ENCODE measurements around the gene KCNK15. TPM values are rescaled to one million over a fixed set of nuclear protein-coding genes. Genes with fewer than 3 reads are reported as not detected.

The KCNK15 gene
- total and polyA plus RNA-seq, 2 donors (not counting 1 experiment from before 2014, with no cell fraction given) = 0.17 TPM; not detected in 1

GRCh38 chr20:44719841-44720240 lies 25.8 kb upstream of the KCNK15 start:
- no peaks in the 10 kb centered on the region for H3K27me3 ChIP-seq (replicated peaks in 1 of 4; ENCODE audit: control extremely low read depth in 1 of 4, control insufficient read depth in 3 of 4, insufficient read depth in 4 of 4, low read length in 3 of 4)
- no peaks in the 10 kb centered on the region for H3K9me3 ChIP-seq (ENCODE audit: control extremely low read depth in 1 of 3, control insufficient read depth in 2 of 3, insufficient read depth in 1 of 3, low read length in 2 of 3)
- no peak for DNase-seq
- H3K9me3 Mint-ChIP-seq (ENCODE audit: insufficient read depth) = no peaks in the 10 kb centered on the region
- ATAC-seq (ENCODE audit: low read depth) = no peak
- H3K9ac ChIP-seq (ENCODE audit: low read length) = no peak overlapping the region
- no peak overlapping the region for H3K4me2 ChIP-seq (replicated peaks; ENCODE audit: low read depth, low read length, poor library complexity, severe bottlenecking)
- H3K27me3 Mint-ChIP-seq = no peaks in the 10 kb centered on the region
- H3K79me2 ChIP-seq (ENCODE audit: control insufficient read depth, insufficient read depth, low read length) = no peaks in the 10 kb centered on the region
- no peak overlapping the region for H2AFZ ChIP-seq (ENCODE audit: insufficient read depth, low read depth, low read length, poor library complexity, severe bottlenecking)
- no peak overlapping the region for H3K4me3 Mint-ChIP-seq
- CTCF ChIA-PET = no interaction called here
- POLR2A ChIA-PET = no interaction called here
- H3K36me3 ChIP-seq (replicated peaks in 1 of 2; ENCODE audit: control extremely low read depth in 1 of 2, control insufficient read depth in 1 of 2, extremely low read depth in 1 of 2, insufficient read depth in 2 of 2, low read length in 1 of 2) = no peaks in the 10 kb centered on the region
- H3K4me1 Mint-ChIP-seq = no peaks in the 10 kb centered on the region
- H3K4me3 ChIP-seq (ENCODE audit: control extremely low read depth in 1 of 5, extremely low read depth in 1 of 5, insufficient read depth in 1 of 5, low read depth in 2 of 5, low read length in 4 of 5) = no peak overlapping the region
- no peaks in the 10 kb centered on the region for H3K4me1 ChIP-seq (ENCODE audit: control insufficient read depth in 2 of 2, insufficient read depth in 2 of 2, low read length in 2 of 2)
- no peak overlapping the region for H3K27ac ChIP-seq (ENCODE audit: low read length in 2 of 2)
- intact Hi-C loops (cut with micrococcal nuclease) = no loop called here
- H4K20me1 ChIP-seq (ENCODE audit: control insufficient read depth, insufficient read depth, low read length, poor library complexity, severe bottlenecking) = no peaks in the 10 kb centered on the region
- WGBS (ENCODE audit: insufficient coverage) = 98% methylated on average over 18 of the region's 19 CpGs
- no peak overlapping the region for H3K27ac Mint-ChIP-seq
- TF ChIP-seq CTCF (IDR thresholded peaks at IDR 0.05) (no peak), EZH2 (IDR thresholded peaks at IDR 0.05; ENCODE audit: borderline replicate concordance, insufficient read depth, low read depth, low read length, poor library complexity, severe bottlenecking) (no peak)

GRCh38 chr20:44720621-44720996 lies 25.1 kb upstream of the KCNK15 start:
- TF ChIP-seq CTCF (IDR thresholded peaks at IDR 0.05) = no peak
- TF ChIP-seq EZH2 (IDR thresholded peaks at IDR 0.05; ENCODE audit: borderline replicate concordance, insufficient read depth, low read depth, low read length, poor library complexity, severe bottlenecking) = no peak
- H3K4me3 Mint-ChIP-seq = no peak overlapping the region
- no peaks in the 10 kb centered on the region for H3K4me1 Mint-ChIP-seq
- H3K9me3 Mint-ChIP-seq (ENCODE audit: insufficient read depth) = no peaks in the 10 kb centered on the region
- Histone ChIP-seq H3K27ac (ENCODE audit: low read length in 2 of 2) (no peak overlapping the region), H3K4me1 (ENCODE audit: control insufficient read depth in 2 of 2, insufficient read depth in 2 of 2, low read length in 2 of 2) (no peaks in the 10 kb centered on the region), H3K36me3 (replicated peaks in 1 of 2; ENCODE audit: control extremely low read depth in 1 of 2, control insufficient read depth in 1 of 2, extremely low read depth in 1 of 2, insufficient read depth in 2 of 2, low read length in 1 of 2) (no peaks in the 10 kb centered on the region), H3K4me3 (ENCODE audit: control extremely low read depth in 1 of 5, extremely low read depth in 1 of 5, insufficient read depth in 1 of 5, low read depth in 2 of 5, low read length in 4 of 5) (no peak overlapping the region), H3K27me3 (replicated peaks in 1 of 4; ENCODE audit: control extremely low read depth in 1 of 4, control insufficient read depth in 3 of 4, insufficient read depth in 4 of 4, low read length in 3 of 4) (no peaks in the 10 kb centered on the region), H3K9ac (ENCODE audit: low read length) (no peak overlapping the region), H3K4me2 (replicated peaks; ENCODE audit: low read depth, low read length, poor library complexity, severe bottlenecking) (no peak overlapping the region), H2AFZ (ENCODE audit: insufficient read depth, low read depth, low read length, poor library complexity, severe bottlenecking) (no peak overlapping the region), H4K20me1 (ENCODE audit: control insufficient read depth, insufficient read depth, low read length, poor library complexity, severe bottlenecking) (no peaks in the 10 kb centered on the region), H3K79me2 (ENCODE audit: control insufficient read depth, insufficient read depth, low read length) (no peaks in the 10 kb centered on the region), H3K9me3 (ENCODE audit: control extremely low read depth in 1 of 3, control insufficient read depth in 2 of 3, insufficient read depth in 1 of 3, low read length in 2 of 3) (no peaks in the 10 kb centered on the region)
- WGBS (ENCODE audit: insufficient coverage) = 90% methylated on average over 5 of the region's 7 CpGs
- DNase-seq = no peak
- POLR2A ChIA-PET = interaction anchor here (0.6 kb wide), 1 partner anchor 35 kb away, joined by 3 read pairs; no protein-coding TSS in a partner anchor
- CTCF ChIA-PET = no interaction called here
- no peak overlapping the region for H3K27ac Mint-ChIP-seq
- intact Hi-C loops (cut with micrococcal nuclease) = no loop called here
- H3K27me3 Mint-ChIP-seq = no peaks in the 10 kb centered on the region
- no peak for ATAC-seq (ENCODE audit: low read depth)
